ENCODE results near the gene DPP10.
"Not testable (repeated sequence)": the region's sequence is repeated elsewhere in the genome, so short reads cannot be mapped to it uniquely, and the experiment has no call there.

The DPP10 gene

GRCh38 chr2:114685102-114685501, 242.7 kb downstream of the DPP10 start:
- in situ Hi-C loops (cut with MboI; ENCODE audit: low pct_unique_long_range_greater_than_20kb, low sequenced_read_pairs) = no loop called here
- no peak for DNase-seq

GRCh38 chr2:114688241-114688640, 245.8 kb downstream of the DPP10 start:
- no peak for DNase-seq
- in situ Hi-C loops (cut with MboI; ENCODE audit: low pct_unique_long_range_greater_than_20kb, low sequenced_read_pairs) = no loop called here

- in situ Hi-C loops (cut with MboI; ENCODE audit: low pct_unique_long_range_greater_than_20kb, low sequenced_read_pairs) = no loop called here
- DNase-seq = no peak
Measured at GRCh38 chr2:114698520-114698919, 256.1 kb downstream of the DPP10 start.

- no peak for DNase-seq
- in situ Hi-C loops (cut with MboI; ENCODE audit: low pct_unique_long_range_greater_than_20kb, low sequenced_read_pairs) = no loop called here
Measured at GRCh38 chr2:114699423-114699944, 257.0 kb downstream of the DPP10 start.

GRCh38 chr2:114700440-114700839, 258.0 kb downstream of the DPP10 start:
- in situ Hi-C loops (cut with MboI; ENCODE audit: low pct_unique_long_range_greater_than_20kb, low sequenced_read_pairs) = no loop called here
- DNase-seq = no peak

- in situ Hi-C loops (cut with MboI; ENCODE audit: low pct_unique_long_range_greater_than_20kb, low sequenced_read_pairs) = no loop called here
- DNase-seq = no peak
Measured at GRCh38 chr2:114709936-114710850, 267.8 kb downstream of the DPP10 start.

- in situ Hi-C loops (cut with MboI; ENCODE audit: low pct_unique_long_range_greater_than_20kb, low sequenced_read_pairs) = no loop called here
- no peak for DNase-seq
Measured at GRCh38 chr2:114714313-114714712, 271.9 kb downstream of the DPP10 start.

- DNase-seq = no peak
- in situ Hi-C loops (cut with MboI; ENCODE audit: low pct_unique_long_range_greater_than_20kb, low sequenced_read_pairs) = no loop called here
Measured at GRCh38 chr2:114717049-114717448, 274.6 kb downstream of the DPP10 start.

- in situ Hi-C loops (cut with MboI; ENCODE audit: low pct_unique_long_range_greater_than_20kb, low sequenced_read_pairs) = no loop called here
- DNase-seq = no peak
Measured at GRCh38 chr2:114724454-114724853, 282.0 kb downstream of the DPP10 start.

- in situ Hi-C loops (cut with MboI; ENCODE audit: low pct_unique_long_range_greater_than_20kb, low sequenced_read_pairs) = no loop called here
- no peak for DNase-seq
Measured at GRCh38 chr2:114727012-114727411, 284.6 kb downstream of the DPP10 start.

- DNase-seq = no peak
- in situ Hi-C loops (cut with MboI; ENCODE audit: low pct_unique_long_range_greater_than_20kb, low sequenced_read_pairs) = no loop called here
Measured at GRCh38 chr2:114728372-114728771, 285.9 kb downstream of the DPP10 start.

- DNase-seq = no peak
- in situ Hi-C loops (cut with MboI; ENCODE audit: low pct_unique_long_range_greater_than_20kb, low sequenced_read_pairs) = no loop called here
Measured at GRCh38 chr2:114729026-114729425, 286.6 kb downstream of the DPP10 start.

GRCh38 chr2:114735126-114735525, 292.7 kb downstream of the DPP10 start:
- in situ Hi-C loops (cut with MboI; ENCODE audit: low pct_unique_long_range_greater_than_20kb, low sequenced_read_pairs) = no loop called here

GRCh38 chr2:114742245-114742644, 299.8 kb downstream of the DPP10 start:
- in situ Hi-C loops (cut with MboI; ENCODE audit: low pct_unique_long_range_greater_than_20kb, low sequenced_read_pairs) = no loop called here
- DNase-seq = no peak

More at GRCh38 chr2:114735126-114735525, 292.7 kb downstream of the DPP10 start:
- no peak for DNase-seq

GRCh38 chr2:114745700-114746099, 303.3 kb downstream of the DPP10 start:
- in situ Hi-C loops (cut with MboI; ENCODE audit: low pct_unique_long_range_greater_than_20kb, low sequenced_read_pairs) = no loop called here
- DNase-seq = no peak

GRCh38 chr2:114748175-114748574, 305.7 kb downstream of the DPP10 start:
- DNase-seq; in situ Hi-C loops (cut with MboI; ENCODE audit: low pct_unique_long_range_greater_than_20kb, low sequenced_read_pairs): not testable (repeated sequence)

GRCh38 chr2:114752425-114752824, 310.0 kb downstream of the DPP10 start:
- in situ Hi-C loops (cut with MboI; ENCODE audit: low pct_unique_long_range_greater_than_20kb, low sequenced_read_pairs) = no loop called here
- DNase-seq = no peak

- DNase-seq = no peak
- in situ Hi-C loops (cut with MboI; ENCODE audit: low pct_unique_long_range_greater_than_20kb, low sequenced_read_pairs) = no loop called here
Measured at GRCh38 chr2:114753145-114753544, 310.7 kb downstream of the DPP10 start.

GRCh38 chr2:114754907-114755563, 312.6 kb downstream of the DPP10 start:
- DNase-seq = no peak
- in situ Hi-C loops (cut with MboI; ENCODE audit: low pct_unique_long_range_greater_than_20kb, low sequenced_read_pairs) = no loop called here

- no peak for DNase-seq
- in situ Hi-C loops (cut with MboI; ENCODE audit: low pct_unique_long_range_greater_than_20kb, low sequenced_read_pairs) = no loop called here
Measured at GRCh38 chr2:114762376-114762775, 319.9 kb downstream of the DPP10 start.

Measured in KBM-7 (cell line).